Hematopoietic multipotent progenitor cell treated with erythropoietin and hydrocortisone succinate and interleukin-3 and kit ligand, for 4 days (in vitro differentiated cells): Measurements from ENCODE around the gene RALGPS1.

Experiments
- DNase-seq: peaks from one replicate; pipeline ENCODE4 v3.0.0-alpha.2; 2015

RALGPS1 gene

DNA sequence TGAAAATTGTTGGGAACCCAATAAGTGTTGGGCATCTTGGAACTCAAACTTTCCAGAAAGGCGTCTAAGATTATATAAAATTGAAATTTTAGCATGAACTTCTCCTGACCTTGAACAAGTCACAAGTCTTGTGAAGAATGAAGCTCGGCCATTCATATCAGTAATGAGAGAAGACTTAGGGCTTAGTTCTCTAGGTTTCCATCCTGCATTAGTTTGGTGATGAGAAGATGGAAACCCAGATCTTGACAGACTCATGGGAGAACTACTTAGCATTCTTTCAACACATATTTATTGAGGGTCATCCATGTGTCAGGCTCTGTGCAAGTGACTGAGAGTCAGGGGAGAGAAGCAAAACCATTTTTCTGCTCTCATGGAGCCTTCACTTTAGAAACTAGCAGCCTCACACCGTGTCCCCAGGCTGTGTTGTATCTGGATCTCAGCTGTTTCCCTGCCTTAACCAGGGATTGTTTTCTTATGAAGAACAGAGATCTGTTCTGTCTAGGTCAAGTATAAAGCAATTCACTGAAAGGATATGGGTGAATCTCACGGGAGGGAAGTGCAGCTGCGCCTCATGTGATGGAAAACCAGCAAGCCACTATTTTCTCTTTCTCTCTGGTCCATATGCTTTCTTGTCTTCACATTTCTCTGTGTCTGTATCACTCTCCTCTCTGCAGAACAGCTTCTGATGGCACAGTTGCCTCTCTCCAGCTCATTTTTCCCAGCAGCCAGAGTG lies 353.4 kb downstream of the RALGPS1 start:
- DNase-seq = no peak

DNA sequence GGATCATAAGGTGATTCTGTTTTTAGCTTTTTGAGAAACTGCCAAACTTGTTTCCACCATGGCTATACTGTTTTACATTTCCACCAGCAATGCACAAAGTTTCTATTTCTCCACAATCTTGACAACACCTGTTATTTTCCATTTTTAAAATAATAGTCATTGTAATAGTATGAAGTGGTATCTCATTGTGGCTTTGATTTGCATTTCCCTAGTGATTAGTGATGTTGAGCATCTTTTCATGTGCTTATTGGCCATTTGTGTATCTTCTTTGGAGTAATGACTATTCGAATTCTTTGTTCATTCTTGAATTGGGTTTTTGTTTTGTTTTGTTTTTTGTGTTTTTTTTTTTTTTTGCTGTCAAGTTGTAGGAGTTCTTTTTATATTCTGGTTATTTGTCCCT lies 354.9 kb downstream of the RALGPS1 start:
- DNase-seq = no peak
